Heart left ventricle (tissue), 13 donors: Measurements from ENCODE around the gene AAMP.

Experiments
- CTCF ChIP-seq, 12 donors: fragments of 200-600 bp; sonication (generic) in 4 of 12; IDR thresholded peaks; one replicate each; pipeline versions ENCODE4 v1.5.0 to v1.8.0; 2018 to 2022; ENCODE audit warnings: antibody characterized with exemption in 12 of 12, mild to moderate bottlenecking in 5 of 12
- POLR2A ChIP-seq, 2 donors: fragments of 450-650 bp; IDR thresholded peaks; one replicate each; pipeline ENCODE4 v1.6.1; 2017; ENCODE audit warnings: antibody characterized with exemption in 2 of 2, mild to moderate bottlenecking in 2 of 2, moderate library complexity in 2 of 2
- donor health status: ischemic (EF 13 %, LVEDD 7.1; RV severe dilation, severe dysfunction).
- donor health status: DM: no; HTN: yes; CAD: no.
- donor health status: DM: no; HTN: no; CAD: no.
- donor health status: ischemic (EF 25% LVEDD 6.9; RV normal size, moderate dysfunction).
- donor health status: ischemic (EF 25% LVEDD 5.7; RV mildly dilated, moderate dysfunction).
- donor health status: ischemic (EF 35%, LVEDD 5.7; RV mildly dilated, moderate dysfunction).
- donor health status: nonischemic (EF 11% LVEDD 7.7; RV severe dilation, severe dysfunction).
- donor health status: DM: yes; HTN: yes; CAD: no.
- donor health status: PGD.
- donor health status: ischemic (EF 29% LVEDD 5.4; RV normal size, mild dysfunction).
- donor health status: nonischemic (EF 23%, LVEDD 6.1; RV moderate dilation, normal function).

- TF ChIP-seq POLR2A (IDR thresholded peaks at IDR 0.05) (no peak), CTCF (IDR thresholded peaks at IDR 0.05) (no peak)
Measured at GRCh38 chr2:218260166-218260565, 9.8 kb downstream of the AAMP start.
